Measurements from ENCODE around the gene DYDC1. TPM values are rescaled to one million over a fixed set of nuclear protein-coding genes. Genes with fewer than 3 reads are reported as not detected.

Gene DYDC1
- total RNA-seq, 1 donor from 2014 or later: not detected

DNA sequence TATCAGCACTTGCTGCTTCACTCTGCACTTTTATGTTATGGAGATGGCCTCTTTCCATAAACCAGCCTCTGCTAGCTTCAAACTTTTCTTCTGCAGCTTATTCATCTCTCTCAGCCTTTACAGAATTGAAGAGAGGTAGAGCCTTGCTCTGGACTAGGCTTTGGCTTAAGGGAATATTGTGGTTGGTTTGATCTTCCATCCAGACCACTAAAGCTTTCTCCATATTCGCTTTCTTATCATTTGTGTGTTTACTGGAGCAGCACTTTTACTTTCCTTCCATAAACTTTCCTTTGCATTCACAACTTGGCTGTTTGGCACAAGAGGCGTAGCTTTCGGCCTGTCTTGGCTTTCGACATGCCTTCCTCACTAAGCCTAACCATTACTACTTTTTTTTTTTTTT, 23.6 kb upstream of the DYDC1 start:
- no peaks in the 10 kb centered on the region for H3K36me3 Mint-ChIP-seq (ENCODE audit: insufficient read depth)
- DNase-seq (ENCODE audit: low spot score, unreplicated experiment): no peak
- peaks cover 10% of the 10 kb centered on the region for H3K27me3 Mint-ChIP-seq
- no peak overlapping the region for H3K4me3 Mint-ChIP-seq (ENCODE audit: low read depth)
- H3K4me1 Mint-ChIP-seq (ENCODE audit: low read depth): peaks cover 3% of the 10 kb centered on the region
- no peaks in the 10 kb centered on the region for H3K9me3 Mint-ChIP-seq (ENCODE audit: low read depth)
- no peak overlapping the region for H3K27ac Mint-ChIP-seq
- TF ChIP-seq, protein P1, sequence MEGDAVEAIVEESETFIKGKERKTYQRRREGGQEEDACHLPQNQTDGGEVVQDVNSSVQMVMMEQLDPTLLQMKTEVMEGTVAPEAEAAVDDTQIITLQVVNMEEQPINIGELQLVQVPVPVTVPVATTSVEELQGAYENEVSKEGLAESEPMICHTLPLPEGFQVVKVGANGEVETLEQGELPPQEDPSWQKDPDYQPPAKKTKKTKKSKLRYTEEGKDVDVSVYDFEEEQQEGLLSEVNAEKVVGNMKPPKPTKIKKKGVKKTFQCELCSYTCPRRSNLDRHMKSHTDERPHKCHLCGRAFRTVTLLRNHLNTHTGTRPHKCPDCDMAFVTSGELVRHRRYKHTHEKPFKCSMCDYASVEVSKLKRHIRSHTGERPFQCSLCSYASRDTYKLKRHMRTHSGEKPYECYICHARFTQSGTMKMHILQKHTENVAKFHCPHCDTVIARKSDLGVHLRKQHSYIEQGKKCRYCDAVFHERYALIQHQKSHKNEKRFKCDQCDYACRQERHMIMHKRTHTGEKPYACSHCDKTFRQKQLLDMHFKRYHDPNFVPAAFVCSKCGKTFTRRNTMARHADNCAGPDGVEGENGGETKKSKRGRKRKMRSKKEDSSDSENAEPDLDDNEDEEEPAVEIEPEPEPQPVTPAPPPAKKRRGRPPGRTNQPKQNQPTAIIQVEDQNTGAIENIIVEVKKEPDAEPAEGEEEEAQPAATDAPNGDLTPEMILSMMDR (IDR thresholded peaks at IDR 0.05; ENCODE audit: unreplicated experiment): no peak

DNA sequence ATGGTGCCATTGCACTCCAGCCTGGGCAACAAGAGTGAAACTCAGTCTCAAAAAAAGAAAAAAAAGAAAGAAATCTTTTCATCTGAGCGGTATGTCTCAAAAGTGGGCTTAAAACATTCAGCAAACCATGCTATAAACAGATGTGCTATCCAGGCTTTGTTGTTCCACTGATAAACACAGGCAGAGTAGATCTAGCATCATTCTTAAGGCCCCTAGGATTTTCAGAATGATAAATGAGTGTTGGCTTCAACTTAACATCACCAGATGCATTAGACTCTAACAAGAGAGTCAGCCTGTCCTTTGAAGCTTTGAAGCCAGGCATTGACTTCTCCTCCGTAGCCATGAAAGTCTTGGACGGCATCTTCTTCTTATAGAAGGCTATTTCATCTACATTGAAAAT, 23.1 kb upstream of the DYDC1 start:
- no peak overlapping the region for H3K27ac Mint-ChIP-seq
- TF ChIP-seq, protein P1 (IDR thresholded peaks at IDR 0.05; ENCODE audit: unreplicated experiment): no peak
- no peaks in the 10 kb centered on the region for H3K36me3 Mint-ChIP-seq (ENCODE audit: insufficient read depth)
- H3K4me3 Mint-ChIP-seq (ENCODE audit: low read depth): no peak overlapping the region
- peaks cover 3% of the 10 kb centered on the region for H3K4me1 Mint-ChIP-seq (ENCODE audit: low read depth)
- DNase-seq (ENCODE audit: low spot score, unreplicated experiment): no peak
- peaks cover 10% of the 10 kb centered on the region for H3K27me3 Mint-ChIP-seq
- no peaks in the 10 kb centered on the region for H3K9me3 Mint-ChIP-seq (ENCODE audit: low read depth)

DNA sequence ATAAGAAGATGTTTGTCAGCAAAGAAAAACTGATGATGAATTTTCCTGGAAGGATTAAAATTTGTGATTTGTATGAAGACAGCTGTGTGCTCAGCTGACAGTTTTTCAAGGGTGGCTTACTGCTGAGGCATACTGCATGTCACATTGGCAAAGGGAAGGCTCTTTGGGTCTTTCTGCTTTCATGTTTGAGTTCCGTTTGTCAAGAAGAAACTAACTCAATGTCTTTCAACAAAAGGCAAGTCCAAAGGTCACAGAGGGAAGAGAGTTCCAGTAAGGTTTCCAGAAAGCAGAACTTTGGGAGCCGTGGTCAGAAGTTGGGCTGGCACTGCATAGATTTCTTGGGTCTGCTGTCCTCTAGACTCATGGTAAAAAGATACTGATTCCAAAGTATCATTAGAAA, 16.9 kb upstream of the DYDC1 start:
- no peak overlapping the region for H3K27ac Mint-ChIP-seq
- H3K9me3 Mint-ChIP-seq (ENCODE audit: low read depth): peaks cover 9% of the 10 kb centered on the region
- no peak for DNase-seq (ENCODE audit: low spot score, unreplicated experiment)
- peaks cover 4% of the 10 kb centered on the region for H3K36me3 Mint-ChIP-seq (ENCODE audit: insufficient read depth)
- H3K4me1 Mint-ChIP-seq (ENCODE audit: low read depth): peaks cover 7% of the 10 kb centered on the region
- H3K27me3 Mint-ChIP-seq: peaks cover 7% of the 10 kb centered on the region
- H3K4me3 Mint-ChIP-seq (ENCODE audit: low read depth): no peak overlapping the region
- TF ChIP-seq, protein P1 (IDR thresholded peaks at IDR 0.05; ENCODE audit: unreplicated experiment): no peak

DNA sequence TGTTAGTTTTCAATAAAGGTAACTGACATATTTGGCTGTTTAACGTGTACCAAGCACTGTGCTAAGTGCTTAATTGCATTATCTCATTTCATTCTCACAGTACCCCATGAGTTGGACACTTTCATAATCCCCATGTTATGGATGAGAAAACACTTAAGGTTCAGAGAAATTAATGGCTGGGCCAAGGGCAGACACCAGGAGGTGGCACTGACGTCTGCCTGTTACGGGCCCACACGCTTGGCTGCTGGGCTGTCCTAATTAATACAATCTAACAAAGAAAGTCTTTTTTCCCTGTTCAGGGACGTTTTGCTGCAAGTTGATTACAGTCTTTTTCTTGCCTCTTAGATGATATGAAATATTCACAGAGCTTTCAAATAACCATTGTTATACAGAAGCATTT, 16.1 kb upstream of the DYDC1 start:
- no peak overlapping the region for H3K4me3 Mint-ChIP-seq (ENCODE audit: low read depth)
- no peak overlapping the region for H3K27ac Mint-ChIP-seq
- H3K4me1 Mint-ChIP-seq (ENCODE audit: low read depth): peaks cover 7% of the 10 kb centered on the region
- H3K36me3 Mint-ChIP-seq (ENCODE audit: insufficient read depth): peaks cover 11% of the 10 kb centered on the region
- H3K9me3 Mint-ChIP-seq (ENCODE audit: low read depth): peaks cover 15% of the 10 kb centered on the region
- H3K27me3 Mint-ChIP-seq: peaks cover 7% of the 10 kb centered on the region
- DNase-seq (ENCODE audit: low spot score, unreplicated experiment): no peak
- TF ChIP-seq, protein P1 (IDR thresholded peaks at IDR 0.05; ENCODE audit: unreplicated experiment): no peak

DNA sequence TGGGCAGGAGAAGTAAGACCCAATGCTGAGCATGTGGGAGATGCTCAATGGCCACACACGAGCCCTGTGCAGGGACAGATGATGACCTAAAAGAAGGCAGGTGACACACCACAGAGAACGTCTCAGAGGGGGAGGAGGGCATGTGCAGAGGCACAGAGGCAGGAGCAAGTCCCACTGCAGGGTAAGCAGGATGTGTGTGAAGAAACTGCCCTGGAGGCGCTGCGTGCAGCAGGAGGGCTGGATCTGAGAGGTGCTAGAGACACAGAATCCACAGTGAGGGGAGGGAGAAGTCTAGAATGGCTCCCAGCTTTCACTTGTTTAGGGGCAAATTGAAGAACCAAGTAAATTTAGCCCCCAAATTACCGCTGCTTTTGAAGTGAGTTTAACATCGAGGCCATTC, 14.9 kb upstream of the DYDC1 start:
- no peak for DNase-seq (ENCODE audit: low spot score, unreplicated experiment)
- Mint-ChIP-seq H3K9me3 (ENCODE audit: low read depth) (peaks cover 24% of the 10 kb centered on the region), H3K36me3 (ENCODE audit: insufficient read depth) (peaks cover 17% of the 10 kb centered on the region), H3K27ac (no peak overlapping the region), H3K4me1 (ENCODE audit: low read depth) (peaks cover 7% of the 10 kb centered on the region), H3K4me3 (ENCODE audit: low read depth) (no peak overlapping the region), H3K27me3 (peaks cover 2% of the 10 kb centered on the region)
- TF ChIP-seq, protein P1 (IDR thresholded peaks at IDR 0.05; ENCODE audit: unreplicated experiment): no peak

All from progenitor cell of endocrine pancreas (in vitro differentiated cells).